GM18508 (cell line): ENCODE measurements around the gene CD58.
"Not testable (repeated sequence)": the region's sequence is repeated elsewhere in the genome, so short reads cannot be mapped to it uniquely, and the experiment has no call there.

ENCODE experiments used
- ATAC-seq: cut with Tn5 transposase; IDR thresholded peaks from one replicate; pipeline ENCODE4 v1.9.1; 2021; ENCODE audit warnings: moderate number of reproducible peaks; ENCODE audit not compliant: insufficient read depth, unreplicated experiment

Gene CD58

GRCh38 chr1:116570358-116571214, at the start of gene CD58:
Gene CD58, minus strand, starts transcription at chr1:116571026. Its CDS starts 54 bp downstream, at chr1:116570972.
- peak; percentile 39 for ATAC-seq

DNA sequence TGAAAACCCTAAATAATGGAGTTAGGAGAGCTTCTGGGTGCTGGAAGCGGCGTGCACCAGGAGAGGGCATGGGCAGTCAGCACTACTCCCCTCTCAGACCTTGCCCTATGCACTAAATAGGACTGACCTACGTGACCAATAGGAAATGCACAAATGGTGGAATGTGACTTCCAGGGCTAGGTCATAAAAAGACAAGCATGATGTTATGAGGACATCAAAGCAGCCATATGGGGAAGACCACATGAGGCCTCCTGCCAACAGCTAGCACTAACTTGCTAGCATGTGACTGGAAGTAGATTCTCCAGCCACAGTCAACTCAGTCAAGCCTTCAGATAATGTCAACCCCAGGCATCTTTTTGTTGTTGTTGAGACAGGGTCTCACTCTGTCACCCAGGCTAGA, 49.6 kb upstream of the CD58 start:
- not testable (repeated sequence) for ATAC-seq

GRCh38 chr1:116619106-116619505, 48.3 kb upstream of the CD58 start:
- not testable (repeated sequence) for ATAC-seq

DNA sequence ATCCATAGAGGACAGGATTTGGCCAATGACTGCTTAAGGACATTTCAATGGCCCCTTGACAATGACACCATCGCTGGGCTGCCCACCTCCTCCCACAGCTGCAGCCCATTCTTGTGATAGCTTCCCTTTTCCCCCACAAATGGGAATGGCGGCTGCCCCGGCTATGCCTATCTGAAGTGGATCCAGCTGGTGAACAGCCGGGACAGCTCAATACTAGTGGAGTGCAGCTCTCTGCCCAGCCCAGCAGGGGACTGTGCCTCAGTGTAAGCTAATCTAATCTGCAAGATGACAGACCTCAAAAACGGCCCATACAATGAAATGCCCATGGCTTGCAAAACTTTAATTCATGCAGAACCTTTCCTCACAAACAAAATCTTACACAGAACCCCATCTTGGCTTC, 47.0 kb upstream of the CD58 start:
- not testable (repeated sequence) for ATAC-seq

DNA sequence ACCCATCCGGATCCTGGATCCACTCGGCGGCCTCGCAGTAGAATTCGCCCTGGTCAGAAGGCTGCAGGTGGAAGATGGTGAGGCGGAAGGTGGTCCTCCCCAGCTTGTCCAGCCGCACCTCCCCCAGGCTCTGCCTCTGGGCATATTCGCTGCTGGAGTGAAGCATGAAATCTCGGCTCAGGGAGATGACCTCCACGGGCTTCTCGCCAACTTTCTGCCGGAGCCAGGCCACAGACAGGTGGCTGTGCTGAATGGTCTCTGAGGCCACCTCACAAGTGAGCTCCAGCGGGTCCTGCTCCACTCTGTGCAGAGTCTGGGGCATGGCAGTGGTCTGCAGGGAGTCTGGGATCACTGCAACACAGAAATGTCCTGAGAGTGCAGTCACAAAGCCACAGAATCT, 43.0 kb upstream of the CD58 start:
- ATAC-seq, result not testable (repeated sequence)

GRCh38 chr1:116609801-116610371, 39.1 kb upstream of the CD58 start:
- not testable (repeated sequence) for ATAC-seq

DNA sequence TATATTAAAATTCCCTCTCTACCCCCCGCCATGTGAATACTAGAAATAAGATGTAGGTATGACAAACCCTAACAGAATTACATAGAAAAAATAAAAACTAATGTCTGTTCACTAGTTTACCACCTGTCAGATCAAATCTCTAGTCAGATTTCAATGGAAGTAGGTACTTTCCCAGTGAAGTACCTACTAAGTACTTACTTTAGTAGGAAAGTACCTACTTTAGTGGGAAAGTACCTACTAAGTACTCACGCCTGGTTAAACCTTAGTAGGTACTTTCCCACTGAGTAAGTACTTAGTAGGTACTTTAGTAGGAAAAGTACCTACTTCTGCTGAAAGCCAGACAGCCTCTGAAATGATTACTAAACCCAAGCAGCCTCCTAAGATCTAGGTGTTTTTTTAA, 38.0 kb upstream of the CD58 start:
- not testable (repeated sequence) for ATAC-seq

GRCh38 chr1:116608151-116608550, 37.3 kb upstream of the CD58 start:
- ATAC-seq, result not testable (repeated sequence)

DNA sequence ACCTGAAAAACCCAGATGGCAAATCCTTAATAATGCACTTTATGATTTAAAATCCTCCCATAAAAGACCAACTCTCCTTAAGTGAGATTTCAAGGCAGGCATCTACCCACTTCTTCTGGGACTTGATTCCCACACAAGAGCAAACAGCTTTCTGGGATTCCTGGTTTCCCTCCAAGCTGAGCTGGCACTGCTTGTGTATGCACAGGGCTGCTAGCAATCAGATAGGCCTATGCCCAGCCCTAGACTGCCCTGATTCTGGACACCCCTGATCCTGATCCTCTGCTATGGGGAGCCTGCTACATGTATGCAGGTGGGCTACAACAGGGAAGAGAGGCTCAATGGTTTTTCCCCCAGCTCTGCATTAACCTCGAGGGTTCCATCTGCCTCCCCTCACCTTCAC, 36.6 kb upstream of the CD58 start:
- not testable (repeated sequence) for ATAC-seq

GRCh38 chr1:116606067-116606466, 35.2 kb upstream of the CD58 start:
- ATAC-seq, result not testable (repeated sequence)

- ATAC-seq, result no peak
These were observed 34.5 kb upstream of the CD58 start for GRCh38 chr1:116605315-116605714.

- not testable (repeated sequence) for ATAC-seq
These were observed 33.6 kb upstream of the CD58 start for GRCh38 chr1:116604408-116604807.

DNA sequence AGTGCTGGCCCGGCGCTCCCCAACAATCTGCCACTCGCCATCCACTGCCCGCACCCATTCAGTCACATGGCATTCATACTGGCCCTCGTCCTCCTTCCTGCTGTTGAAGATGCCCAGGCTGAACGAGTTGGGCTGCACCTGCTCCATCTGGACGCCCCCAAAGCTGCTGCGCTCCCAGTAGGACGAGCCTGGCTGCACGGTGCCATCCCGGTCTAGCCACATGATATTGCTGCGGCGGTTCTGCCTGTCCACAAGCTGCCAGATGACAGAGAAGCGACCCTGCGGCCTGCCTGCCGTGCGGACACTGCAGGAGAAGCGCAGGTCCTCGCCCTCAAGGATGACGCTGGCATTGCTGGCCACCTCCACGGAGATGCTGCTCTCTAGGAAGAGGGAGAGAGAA, 32.8 kb upstream of the CD58 start:
- ATAC-seq, result not testable (repeated sequence)

DNA sequence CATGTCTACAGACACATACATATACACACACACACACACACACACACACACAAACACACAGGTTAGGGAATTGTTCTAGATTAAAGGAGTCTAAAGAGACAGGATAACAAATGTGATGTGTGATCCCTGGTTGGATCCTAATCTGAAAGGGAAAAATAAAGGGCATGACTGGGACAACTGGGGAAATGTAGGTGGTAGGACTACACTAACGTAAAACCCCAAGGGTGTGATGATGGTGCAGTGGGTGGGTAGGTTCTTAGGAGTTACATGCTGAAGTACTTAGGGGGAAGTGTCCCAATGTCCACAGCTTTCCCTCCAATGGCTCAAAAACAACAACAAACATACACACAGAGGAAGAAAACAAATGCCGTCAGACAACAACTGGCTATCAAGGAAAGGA, 28.5 kb upstream of the CD58 start:
- not testable (repeated sequence) for ATAC-seq

DNA sequence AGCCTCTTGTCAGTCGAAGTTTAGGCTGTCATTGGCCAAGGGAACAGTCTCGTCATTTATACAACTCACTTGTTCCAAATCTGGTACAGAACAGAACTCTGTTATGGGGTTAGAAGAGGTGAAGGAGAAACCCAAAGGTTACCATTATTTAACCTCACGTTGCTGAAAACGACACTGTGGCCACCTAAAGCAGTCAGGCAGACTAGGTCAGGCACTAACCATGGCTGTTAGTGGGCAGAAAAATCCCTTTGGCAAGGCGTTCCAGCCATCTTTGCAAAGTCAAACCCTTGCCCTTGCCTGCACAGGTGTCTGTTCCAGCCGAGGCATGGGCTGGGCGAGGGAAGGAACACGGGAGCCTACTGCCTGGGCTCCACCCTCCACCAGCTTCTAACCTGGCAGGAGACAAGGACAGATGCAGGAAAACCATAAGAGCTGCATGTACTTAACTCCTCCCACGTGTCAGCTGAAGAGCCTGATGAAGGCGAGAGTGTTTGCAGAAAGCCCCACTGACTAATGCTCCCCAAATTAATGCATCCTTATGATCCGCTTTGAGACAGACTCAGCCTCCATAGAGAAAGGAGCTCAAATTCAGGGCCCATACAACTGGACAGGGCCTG, 27.7 kb upstream of the CD58 start:
- not testable (repeated sequence) for ATAC-seq

DNA sequence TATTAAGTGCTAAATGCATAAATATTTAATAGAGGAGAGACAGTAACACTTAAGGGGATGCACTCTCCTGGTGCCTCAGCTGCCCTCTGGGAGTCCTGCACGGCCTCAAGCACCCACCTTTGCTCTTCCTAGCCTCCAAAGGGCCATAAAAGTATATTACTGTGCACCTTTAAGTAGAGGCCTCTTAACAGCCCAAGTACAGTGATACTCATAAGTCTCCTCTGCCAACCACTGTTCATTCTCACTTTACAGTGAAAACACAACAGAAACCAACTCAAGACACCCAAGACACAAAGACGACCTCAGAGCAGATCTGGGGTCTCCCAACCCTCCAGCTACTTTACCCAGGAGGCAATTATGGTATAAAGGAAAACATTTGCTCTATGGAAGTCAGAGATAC, 26.6 kb upstream of the CD58 start:
- ATAC-seq, result peak; percentile 68

- not testable (repeated sequence) for ATAC-seq
These were observed 26.0 kb upstream of the CD58 start for GRCh38 chr1:116596742-116597307.

- not testable (repeated sequence) for ATAC-seq
These were observed 25.3 kb upstream of the CD58 start for GRCh38 chr1:116595946-116596741.

DNA sequence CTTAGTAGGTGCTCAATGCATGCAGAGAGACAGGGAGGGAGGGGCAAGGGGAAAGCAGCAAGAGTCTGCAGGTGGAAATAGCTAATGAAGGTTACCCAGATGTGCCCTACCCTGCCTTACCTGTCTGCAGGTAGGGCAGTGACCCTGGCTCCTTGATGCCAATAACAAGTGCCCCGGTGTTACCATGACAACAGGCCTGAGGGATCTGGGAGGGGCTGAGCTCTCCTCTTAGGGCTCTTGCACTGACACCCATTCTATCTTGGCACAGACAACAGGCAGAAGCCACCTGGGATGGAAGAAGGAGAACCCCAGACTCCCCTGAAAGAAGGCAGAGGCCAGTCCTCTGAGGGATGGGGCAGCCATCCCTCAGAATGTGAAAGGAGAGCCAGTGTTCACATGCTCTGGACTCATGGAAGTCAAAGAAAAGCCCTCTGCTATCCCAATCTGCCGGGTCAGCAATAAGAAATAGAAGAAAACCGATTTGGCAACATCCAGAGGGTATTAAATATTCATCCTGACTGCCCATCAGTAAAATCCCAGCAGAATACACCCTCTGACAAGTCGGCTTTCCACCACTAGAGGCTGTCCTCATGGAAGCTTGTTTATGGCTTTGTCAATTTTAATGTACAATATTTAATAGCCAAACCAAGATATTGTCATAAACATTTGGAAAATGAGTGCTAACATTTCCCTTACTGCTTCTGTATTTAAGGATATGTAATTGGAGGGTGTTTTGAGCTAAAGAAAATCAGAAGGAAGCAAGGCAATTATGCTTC, 24.4 kb upstream of the CD58 start:
- ATAC-seq, result not testable (repeated sequence)
